HepG2 (cell line): Measurements from ENCODE around the gene ZIC4. TPM values are rescaled to one million over a fixed set of nuclear protein-coding genes. Genes with fewer than 3 reads are reported as not detected.

Experiments
- ATAC-seq: fragments of 200-7000 bp; cut with Tn5 transposase; 3 replicates; pipeline ENCODE4 v1.9.1; 2020; ENCODE audit warnings: mild to moderate bottlenecking, moderate library complexity
- BruUV-seq: library from RNA; stranded (reverse); fragments of 400-500 nt; replicated peaks from 2 replicates; lab custom pipeline; 2021; lab: Mats Ljungman, UMichigan
- CTCF ChIA-PET: fragments of 300-600 bp; formaldehyde crosslinking; extraction: SDS; loops from one replicate; lab custom pipeline; 2021; ENCODE audit warnings: low total read pairs, inconsistent platforms, low intra/inter-chr PET ratio; lab: Yijun Ruan, JAX
- POLR2A ChIA-PET: fragments of 350-600 bp; sonication (Branson Sonifier 250); formaldehyde crosslinking; loops from one replicate; lab custom pipeline; 2020; ENCODE audit warnings: antibody characterized with exemption, inconsistent platforms; lab: Yijun Ruan, JAX
- DNase-seq: peaks from one replicate; pipeline ENCODE4 v3.0.0-alpha.2; 2015; ENCODE audit warnings: low spot score
- FAIRE-seq: peaks from 3 replicates; lab custom pipeline; 2011; peaks lifted over from hg19 to GRCh38; lab: Jason Lieb, UNC
- H2AFZ ChIP-seq: one replicate; pipeline ENCODE4 v1.6.1; 2011; ENCODE audit warnings: low read length, inconsistent platforms
- H3K27ac ChIP-seq: fragments of 300-600 bp; 3 replicates; pipeline ENCODE4 v1.8.0; 2011; ENCODE audit warnings: mixed run types, mild to moderate bottlenecking, mixed read lengths, low read length, inconsistent platforms; ENCODE audit not compliant: insufficient read depth; ENCODE audit errors: extremely low read length
- H3K27me3 ChIP-seq, 2 experiments: fragments of 200-600 bp in 1 of 2; 2 replicates in 1 of 2; 3 replicates in 1 of 2; pipeline versions ENCODE4 v1.6.0 to v1.8.0; 2011; ENCODE audit warnings: low read length in 2 of 2, mild to moderate bottlenecking in 2 of 2, moderate library complexity in 2 of 2, inconsistent platforms in 1 of 2; ENCODE audit not compliant: insufficient read depth in 2 of 2, control insufficient read depth in 1 of 2
- H3K36me3 ChIP-seq, 2 experiments: fragments of 200-600 bp in 1 of 2; replicated peaks in 1 of 2; 2 replicates in 1 of 2; 3 replicates in 1 of 2; pipeline versions ENCODE4 v1.5.1 to v1.8.0; 2011; ENCODE audit warnings: low read length in 2 of 2, inconsistent platforms in 1 of 2; ENCODE audit not compliant: insufficient read depth in 2 of 2, control insufficient read depth in 1 of 2
- H3K4me1 ChIP-seq: 2 replicates; pipeline ENCODE4 v1.5.1; 2012; ENCODE audit warnings: low read length, inconsistent platforms; ENCODE audit not compliant: insufficient read depth
- H3K4me2 ChIP-seq: 2 replicates; pipeline ENCODE4 v1.6.0; 2011; ENCODE audit warnings: low read depth, low read length, inconsistent platforms
- H3K4me3 ChIP-seq, 3 experiments: fragments of 200-600 bp in 1 of 3; sonication (generic), shearing (Covaris generic) in 1 of 3; replicated peaks in 1 of 3; 2 replicates each; pipeline ENCODE4 v1.5.1; 2011 to 2016; ENCODE audit warnings: low read length in 3 of 3, inconsistent platforms in 2 of 3, low read depth in 2 of 3, mild to moderate bottlenecking in 2 of 3, control low read depth in 1 of 3, mixed read lengths in 1 of 3; ENCODE audit not compliant: insufficient read depth in 1 of 3
- H3K79me2 ChIP-seq: one replicate; pipeline ENCODE4 v1.6.1; 2011; ENCODE audit warnings: low read length, inconsistent platforms; ENCODE audit not compliant: insufficient read depth
- H3K9ac ChIP-seq: 2 replicates; pipeline ENCODE4 v1.6.0; 2011; ENCODE audit warnings: mild to moderate bottlenecking, low read depth, low read length, inconsistent platforms; ENCODE audit not compliant: insufficient read depth
- H3K9me3 ChIP-seq: 2 replicates; pipeline ENCODE4 v1.5.1; 2012; ENCODE audit warnings: mild to moderate bottlenecking, low read length
- H4K20me1 ChIP-seq: 2 replicates; pipeline ENCODE4 v1.6.0; 2011; ENCODE audit warnings: inconsistent platforms, mild to moderate bottlenecking, low read length, moderate library complexity; ENCODE audit not compliant: insufficient read depth
- ARHGAP35 ChIP-seq: sonication (generic); formaldehyde crosslinking; IDR thresholded peaks from 2 replicates; pipeline ENCODE4 v1.9.0; 2022; ENCODE audit warnings: mild to moderate bottlenecking, inconsistent platforms, moderate library complexity, missing genetic modification reagents, borderline replicate concordance
- ATF1 ChIP-seq: IDR thresholded peaks from 2 replicates; pipeline ENCODE4 v1.6.1; 2016; ENCODE audit warnings: mild to moderate bottlenecking, control low read depth
- GPN1 ChIP-seq: sonication (generic); formaldehyde crosslinking; IDR thresholded peaks from 2 replicates; pipeline ENCODE4 v1.5.1; 2020; ENCODE audit warnings: missing genetic modification reagents, borderline replicate concordance
- KLF11 ChIP-seq: IDR thresholded peaks from 2 replicates; pipeline ENCODE4 v1.6.1; 2016; ENCODE audit warnings: missing compliant biosample characterization
- MTF2 ChIP-seq: sonication (generic); formaldehyde crosslinking; IDR thresholded peaks from 2 replicates; pipeline ENCODE4 v1.5.0; 2020; ENCODE audit warnings: missing genetic modification reagents, borderline replicate concordance
- NR1H2 ChIP-seq: sonication (generic); formaldehyde crosslinking; IDR thresholded peaks from 2 replicates; pipeline ENCODE4 v1.8.1; 2022; ENCODE audit warnings: low read depth, missing genetic modification reagents, borderline replicate concordance
- RXRA ChIP-seq: sonication (generic); formaldehyde crosslinking; IDR thresholded peaks from 2 replicates; pipeline ENCODE4 v1.5.1; 2020; ENCODE audit warnings: missing genetic modification reagents
- ZFP62 ChIP-seq: sonication (generic); formaldehyde crosslinking; IDR thresholded peaks from 2 replicates; pipeline ENCODE4 v1.4.0; 2020; ENCODE audit warnings: missing genetic modification reagents
- ZNF160 ChIP-seq: sonication (generic); formaldehyde crosslinking; IDR thresholded peaks from 2 replicates; pipeline ENCODE4 v1.8.0; 2022; ENCODE audit warnings: mild to moderate bottlenecking, inconsistent platforms, missing genetic modification reagents
- ZNF18 ChIP-seq: sonication (generic); formaldehyde crosslinking; IDR thresholded peaks from 2 replicates; pipeline ENCODE4 v1.8.0; 2022; ENCODE audit warnings: mild to moderate bottlenecking, missing genetic modification reagents; ENCODE audit not compliant: insufficient replicate concordance
- ZNF510 ChIP-seq: sonication (generic); formaldehyde crosslinking; IDR thresholded peaks from 2 replicates; pipeline ENCODE4 v1.4.0; 2020; ENCODE audit warnings: low read depth, mild to moderate bottlenecking, missing genetic modification reagents
- WGBS: methylation state at CpG from one replicate; pipeline ENCODE4 v1.1.6; 2017; ENCODE audit warnings: low lambda C conversion rate; 5-methylcytosine and 5-hydroxymethylcytosine counted together
- in situ Hi-C: cut with HindIII; loops from 2 replicates; pipeline ENCODE4 v1.10.0; 2017; ENCODE audit warnings: low pct_unique_long_range_greater_than_20kb; ENCODE audit not compliant: extremely low pct_ligation_motif_present
- intact Hi-C: fragments of 100-400 bp; cut with micrococcal nuclease; formaldehyde crosslinking; loops from one replicate; pipeline ENCODE4 v1.10.0; 2022; ENCODE audit not compliant: unreplicated experiment
- polyA plus RNA-seq, 8 experiments: library from polyadenylated mRNA; depleted of rRNA in 3 of 8; stranded (reverse) in 7 of 8; unstranded in 1 of 8; fragments of >200 nt; fragmentation: Illumina TruSeq in 4 of 8; extraction: Trizol in 4 of 8; gene quantifications; 2 replicates each; pipeline versions ENCODE4 v1.2.1 to v1.2.3, GENCODE V29; 2011 to 2016; ENCODE audit warnings: low read depth in 4 of 8, missing spikeins in 1 of 8, mixed read lengths in 1 of 8; ENCODE audit not compliant: insufficient read depth in 1 of 8
- total RNA-seq, 5 experiments: library from RNA; depleted of rRNA; stranded (reverse); fragments of >200 nt; fragmentation: Illumina TruSeq; extraction: Trizol; gene quantifications; 2 replicates each; pipeline ENCODE4 v1.2.3, GENCODE V29; 2016; ENCODE audit warnings: low read depth in 1 of 5

Gene ZIC4
- total and polyA plus RNA-seq, 2 of the 13 experiments (the other 11 are each of a cell fraction or from before 2014, with no cell fraction given) = not detected

GRCh38 chr3:147379651-147380050 is 26.7 kb downstream of the ZIC4 start:
- CTCF ChIA-PET = no interaction called here
- no peak overlapping the region for H3K9ac ChIP-seq
- H3K36me3 ChIP-seq = no peaks in the 10 kb centered on the region
- H3K27ac ChIP-seq = no peak overlapping the region
- TF ChIP-seq ZNF510 (no peak), ZFP62 (CRISPR knock-in tag) (no peak), NR1H2 (no peak), ATF1 (CRISPR knock-in tag) (no peak), GPN1 (CRISPR knock-in tag) (no peak), KLF11 (no peak), ZNF160 (CRISPR knock-in tag) (no peak), MTF2 (CRISPR knock-in tag) (no peak), ARHGAP35 (CRISPR knock-in tag) (no peak), ZNF18 (no peak), RXRA (CRISPR knock-in tag) (no peak)
- 42% methylated on average over 10 of the region's 10 CpGs for WGBS
- no peak overlapping the region for H2AFZ ChIP-seq
- H3K27me3 ChIP-seq = peaks cover 0 to 15% of the 10 kb centered on the region in 2 experiments; a peak in 1 of 5 replicates
- H3K9me3 ChIP-seq = no peaks in the 10 kb centered on the region
- BruUV-seq = no TSS peak
- H4K20me1 ChIP-seq = no peaks in the 10 kb centered on the region
- no peak for DNase-seq
- intact Hi-C loops (no loop called here), in situ Hi-C loops (no loop called here)
- ATAC-seq = no peak
- POLR2A ChIA-PET = no interaction called here
- H3K79me2 ChIP-seq = no peaks in the 10 kb centered on the region
- H3K4me1 ChIP-seq = no peaks in the 10 kb centered on the region
- no peak for FAIRE-seq
- H3K4me2 ChIP-seq = no peak overlapping the region
- no peak overlapping the region for H3K4me3 ChIP-seq
